GF-D8 (cell line): Measurements from ENCODE around the gene STARD3.

Source experiments
- DNase-seq: peaks from one replicate; lab custom pipeline; 2025; lab: John Stamatoyannopoulos, UW

The STARD3 gene

DNA sequence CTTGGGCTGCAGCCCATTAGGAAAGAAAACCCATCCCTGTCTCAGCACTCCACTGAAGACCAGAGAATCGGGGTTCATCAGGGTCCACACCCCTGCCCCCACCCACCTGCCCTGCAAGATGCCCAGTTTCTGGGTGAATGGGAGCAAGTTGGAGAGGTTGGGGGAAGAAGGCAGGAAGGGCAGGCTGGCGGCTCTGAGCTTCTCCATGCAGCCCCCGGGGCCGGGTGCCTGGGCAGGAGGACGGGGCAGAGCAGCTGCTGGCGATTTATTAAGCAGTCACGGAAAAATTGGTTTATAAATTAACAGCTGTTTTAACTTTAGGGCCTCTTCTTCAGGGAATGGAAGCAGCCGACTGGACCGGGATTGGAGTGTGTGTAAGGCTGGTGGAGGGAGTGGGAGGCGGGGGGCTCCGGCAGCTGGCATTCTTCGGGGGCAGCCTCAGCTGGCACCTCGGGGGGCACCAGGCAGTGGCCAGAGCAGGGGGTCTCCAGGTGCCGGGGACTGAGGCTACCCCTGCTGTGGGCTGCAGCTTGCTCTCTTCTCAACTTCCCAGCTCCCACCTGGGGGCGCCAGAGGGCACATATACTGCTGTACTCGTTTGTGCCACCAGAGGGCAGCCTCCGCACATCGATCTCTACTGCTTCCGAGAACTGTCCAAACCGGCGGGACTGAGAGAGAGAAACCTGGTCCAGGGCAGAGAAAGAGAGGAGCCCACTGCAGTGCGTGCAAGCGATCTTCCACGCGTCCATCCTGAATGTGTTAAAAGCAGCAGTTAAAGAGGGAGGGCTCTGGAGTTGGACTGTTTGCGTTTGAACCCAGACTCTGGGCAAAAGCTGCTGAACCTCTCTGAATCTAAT is 15.2 kb upstream of the STARD3 start:
- peak; percentile 22 for DNase-seq

DNA sequence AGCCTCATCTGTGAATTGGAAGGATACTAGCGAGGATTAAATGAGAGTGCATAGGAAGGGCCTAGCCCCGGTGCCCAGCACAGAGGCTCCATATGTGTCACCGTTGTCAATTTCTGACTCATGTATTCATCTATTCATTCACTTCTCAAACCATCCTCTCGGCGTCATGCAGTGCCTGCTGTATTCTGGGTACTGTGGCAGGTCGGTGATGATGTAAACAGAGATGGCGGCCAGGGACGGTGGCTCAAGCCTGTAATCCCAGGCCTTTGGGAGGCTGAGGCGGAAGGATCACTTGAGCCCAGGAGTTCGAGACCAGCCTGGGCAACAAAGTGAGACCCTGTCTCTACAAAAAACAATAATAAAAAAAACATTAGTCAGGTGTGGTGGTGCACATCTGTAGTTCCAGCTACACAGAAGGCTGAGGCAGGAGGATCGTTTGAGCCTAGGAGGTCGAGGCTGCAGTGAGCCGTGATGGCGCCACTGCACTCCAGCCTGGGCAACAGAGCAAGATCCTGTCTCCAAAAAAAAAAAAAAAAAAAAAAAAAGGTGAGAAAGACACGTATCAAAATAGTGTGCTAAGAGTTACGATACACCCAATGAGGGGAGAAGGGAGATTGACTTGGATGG is 14.5 kb upstream of the STARD3 start:
- DNase-seq: no peak

DNA sequence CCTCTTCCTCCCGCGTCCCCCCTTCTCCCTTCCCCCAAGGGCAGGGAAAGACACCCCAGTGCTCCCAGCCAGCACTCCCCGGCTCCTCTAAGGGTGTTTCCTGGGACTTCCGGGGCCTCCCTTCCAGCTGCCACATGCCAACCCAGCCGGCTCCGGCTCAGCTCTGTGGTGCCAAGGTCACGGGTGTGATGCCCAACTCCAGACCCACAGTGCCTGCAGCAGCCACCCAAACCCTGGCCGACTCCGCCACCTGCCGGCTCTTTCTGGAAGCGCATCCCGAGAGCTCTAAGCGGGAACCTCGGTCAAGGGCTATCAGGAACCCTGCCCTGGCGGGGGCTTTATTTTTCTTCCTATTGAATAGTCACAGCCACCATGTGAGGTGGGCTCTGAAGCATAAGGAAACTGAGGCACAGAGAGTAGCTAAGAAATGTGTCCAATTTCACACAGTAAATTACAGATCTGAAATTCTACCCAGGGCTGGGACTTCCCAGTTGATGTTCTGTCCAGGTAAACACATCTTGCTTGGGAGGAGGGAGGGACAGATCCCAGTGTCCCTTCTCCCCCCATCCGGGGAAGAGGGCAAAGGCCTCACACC is 13.5 kb upstream of the STARD3 start:
- DNase-seq: no peak

DNA sequence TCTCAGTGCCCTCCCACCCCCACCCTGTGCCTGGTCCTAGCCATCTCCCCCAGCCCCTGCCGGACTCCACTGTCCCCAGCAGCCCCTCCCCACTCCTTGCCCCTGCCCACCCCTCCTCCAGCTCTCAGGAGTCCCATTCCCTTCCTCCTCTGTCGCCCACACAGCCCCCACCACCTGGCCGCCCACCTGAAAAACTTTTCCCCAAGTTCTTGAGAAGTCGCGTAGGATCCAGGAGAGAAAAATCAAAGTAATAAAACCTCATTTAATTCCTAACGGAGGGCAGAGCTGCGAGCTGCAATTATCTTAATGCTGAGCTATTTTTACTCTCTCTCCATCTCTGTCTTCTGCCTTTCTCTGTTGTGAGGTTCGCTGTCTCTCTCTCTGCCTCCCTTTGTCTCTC is 12.6 kb upstream of the STARD3 start:
- no peak for DNase-seq

DNA sequence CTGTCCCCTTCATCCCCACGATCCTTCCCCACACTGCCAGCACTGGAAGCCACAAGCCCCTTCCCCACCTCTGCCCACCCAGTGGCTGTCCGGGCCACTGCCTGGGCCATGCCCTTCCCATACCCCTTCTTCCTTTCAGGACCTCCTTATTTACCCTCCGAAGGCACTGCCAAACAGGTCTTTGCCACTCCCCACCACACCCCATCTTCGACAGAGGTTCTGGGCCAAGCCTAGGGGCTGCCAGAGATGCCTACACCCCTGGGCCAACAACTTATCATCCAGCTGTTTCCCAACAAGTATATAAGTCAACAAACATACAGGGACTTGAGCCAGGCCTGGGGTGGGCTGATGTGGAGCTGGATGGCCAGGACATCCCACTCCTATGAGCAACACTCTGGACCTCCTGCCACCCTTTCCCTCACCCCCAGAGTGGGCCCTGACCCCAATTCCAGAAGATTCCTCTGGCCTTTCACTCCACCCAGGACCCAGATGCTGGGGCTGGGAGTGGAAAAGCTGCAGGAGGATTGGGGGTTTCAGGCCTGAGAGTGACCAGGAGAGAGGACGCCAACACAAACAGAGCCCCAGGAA is 11.7 kb upstream of the STARD3 start:
- no peak for DNase-seq

DNA sequence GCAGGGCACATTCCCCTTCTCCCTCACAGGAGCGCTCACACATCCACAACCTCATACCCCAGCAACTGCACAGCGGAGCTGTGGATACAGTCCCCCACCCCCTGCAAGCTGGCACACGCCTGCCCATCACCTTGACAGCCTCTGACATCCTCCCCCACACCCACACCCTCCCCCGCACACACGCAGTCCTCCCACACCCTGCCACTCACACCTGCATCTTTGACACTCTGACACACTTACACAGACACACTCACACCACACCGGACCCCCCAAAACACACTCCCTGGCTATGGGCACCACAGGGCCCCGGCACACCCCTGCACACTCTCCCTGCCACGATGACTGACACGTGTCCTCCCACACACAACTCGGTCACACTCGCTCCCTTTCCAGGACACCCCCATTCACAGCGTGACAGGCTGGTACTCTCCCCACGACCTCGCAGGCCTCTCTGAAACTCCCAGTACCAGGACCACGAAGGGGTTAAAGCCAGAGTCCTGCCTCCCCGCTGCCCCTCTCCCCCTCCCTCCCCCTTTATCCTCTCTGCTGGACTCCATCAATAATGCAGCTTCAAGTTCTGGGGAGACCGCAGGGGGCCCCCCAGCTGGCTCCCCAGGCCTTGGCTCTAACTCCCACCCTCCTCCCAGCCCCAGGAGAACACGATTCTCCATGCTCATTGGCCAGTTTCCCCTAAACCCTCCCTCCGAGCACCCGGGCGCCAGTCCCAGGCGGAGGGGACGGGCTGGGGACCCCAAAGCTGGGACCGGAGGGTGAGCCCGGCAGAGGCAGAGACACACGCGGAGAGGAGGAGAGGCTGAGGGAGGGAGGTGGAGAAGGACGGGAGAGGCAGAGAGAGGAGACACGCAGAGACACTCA is 10.5 kb upstream of the STARD3 start, which contains the start of gene PPP1R1B:
PPP1R1B (plus strand) TSS at position 782 of the 876 bp plus-strand sequence. CDS start 441 bp downstream, outside the sequence.
- DNase-seq: no peak

DNA sequence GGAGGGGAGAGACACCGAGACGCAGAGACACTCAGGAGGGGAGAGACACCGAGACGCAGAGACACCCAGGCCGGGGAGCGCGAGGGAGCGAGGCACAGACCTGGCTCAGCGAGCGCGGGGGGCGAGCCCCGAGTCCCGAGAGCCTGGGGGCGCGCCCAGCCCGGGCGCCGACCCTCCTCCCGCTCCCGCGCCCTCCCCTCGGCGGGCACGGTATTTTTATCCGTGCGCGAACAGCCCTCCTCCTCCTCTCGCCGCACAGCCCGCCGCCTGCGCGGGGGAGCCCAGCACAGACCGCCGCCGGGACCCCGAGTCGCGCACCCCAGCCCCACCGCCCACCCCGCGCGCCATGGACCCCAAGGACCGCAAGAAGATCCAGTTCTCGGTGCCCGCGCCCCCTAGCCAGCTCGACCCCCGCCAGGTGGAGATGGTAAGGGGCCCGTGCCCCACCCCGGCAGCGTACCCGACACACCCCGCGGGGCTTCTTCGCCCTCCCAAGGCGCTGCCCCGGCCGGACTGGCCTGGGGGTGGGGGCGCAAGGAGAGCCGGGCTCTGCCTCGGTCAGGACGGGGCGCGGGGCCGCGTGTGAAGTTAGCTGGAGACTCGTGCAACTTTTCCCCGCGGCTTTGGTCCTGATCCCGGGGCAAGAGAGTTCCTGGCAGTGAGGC is 9.8 kb upstream of the STARD3 start:
- no peak for DNase-seq

DNA sequence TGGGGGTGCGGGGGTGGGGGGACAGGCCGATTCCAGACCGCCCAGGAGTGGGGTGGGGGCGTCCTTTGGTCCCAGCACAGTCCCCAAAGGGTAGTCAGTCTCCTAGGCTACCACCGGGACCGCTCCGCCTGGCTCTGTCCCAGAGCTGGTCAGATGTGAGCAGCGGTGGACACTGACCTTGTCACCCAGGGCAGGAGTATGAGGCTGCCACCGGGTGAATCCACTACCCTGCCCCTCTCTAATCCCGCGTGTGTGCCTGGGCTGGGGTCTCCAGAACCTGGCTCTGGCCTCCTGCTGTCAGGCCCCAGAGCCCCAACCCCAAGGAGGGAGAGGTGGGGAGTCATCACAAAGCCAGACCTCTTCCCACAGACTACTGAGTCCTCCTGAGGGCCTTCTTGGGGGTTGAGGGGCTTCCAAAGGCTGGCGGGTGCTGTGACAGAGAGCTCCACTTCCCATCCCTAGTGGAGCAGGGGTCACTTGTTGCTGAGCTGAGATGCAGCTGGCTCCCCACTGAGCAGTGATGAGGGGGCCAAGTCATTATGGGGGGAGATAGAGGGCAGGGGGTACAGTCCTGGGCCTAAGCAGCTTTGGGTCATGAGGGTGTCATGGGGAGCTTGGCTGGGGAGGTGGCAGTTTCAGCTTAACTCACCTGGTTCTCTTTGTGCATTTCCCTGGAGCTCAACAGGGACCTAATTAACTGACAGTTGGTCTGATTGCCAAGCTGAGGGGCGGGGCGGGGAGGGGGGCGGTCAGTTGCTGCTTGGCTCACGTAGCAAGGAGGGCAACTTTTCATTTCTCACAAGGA is 9.0 kb upstream of the STARD3 start:
- DNase-seq: no peak

DNA sequence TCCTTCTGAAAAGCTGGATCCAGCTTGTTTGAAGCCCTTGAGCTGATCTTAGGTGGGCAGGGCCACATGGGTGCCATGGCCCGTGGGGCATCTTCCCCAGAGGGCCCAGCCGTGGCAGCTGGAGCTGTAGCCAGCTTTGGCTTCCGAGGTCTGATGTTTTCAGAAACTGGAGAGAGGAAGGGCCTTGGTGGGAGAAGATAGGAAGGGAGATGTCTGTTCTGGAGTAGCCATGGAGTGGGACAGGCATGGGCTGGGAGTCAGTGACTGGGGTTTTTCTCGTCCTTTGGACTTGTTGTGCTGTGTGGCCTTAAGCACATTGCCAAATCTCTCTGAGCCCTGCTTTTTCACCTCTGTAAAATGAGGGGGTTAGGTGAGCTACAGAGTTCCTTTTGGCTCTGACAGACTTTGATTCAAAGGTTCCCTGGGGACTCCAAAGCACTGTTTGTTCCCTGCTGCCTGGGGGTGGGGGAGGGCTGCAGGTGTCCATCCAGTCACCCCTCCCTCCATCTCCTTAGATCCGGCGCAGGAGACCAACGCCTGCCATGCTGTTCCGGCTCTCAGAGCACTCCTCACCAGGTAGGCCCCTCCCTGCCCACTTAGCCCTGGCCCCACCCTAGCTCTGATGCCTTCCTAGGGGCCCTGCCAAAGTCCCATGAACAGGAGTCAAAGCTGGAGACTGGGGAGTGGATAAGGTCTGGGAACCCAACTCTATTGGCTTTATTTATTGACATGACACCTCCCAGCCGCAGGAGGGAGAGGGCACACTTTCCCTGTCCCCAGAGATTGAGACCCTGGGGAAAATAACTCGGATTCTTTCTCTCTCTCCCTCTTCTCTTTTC is 8.1 kb upstream of the STARD3 start:
- DNase-seq: no peak

DNA sequence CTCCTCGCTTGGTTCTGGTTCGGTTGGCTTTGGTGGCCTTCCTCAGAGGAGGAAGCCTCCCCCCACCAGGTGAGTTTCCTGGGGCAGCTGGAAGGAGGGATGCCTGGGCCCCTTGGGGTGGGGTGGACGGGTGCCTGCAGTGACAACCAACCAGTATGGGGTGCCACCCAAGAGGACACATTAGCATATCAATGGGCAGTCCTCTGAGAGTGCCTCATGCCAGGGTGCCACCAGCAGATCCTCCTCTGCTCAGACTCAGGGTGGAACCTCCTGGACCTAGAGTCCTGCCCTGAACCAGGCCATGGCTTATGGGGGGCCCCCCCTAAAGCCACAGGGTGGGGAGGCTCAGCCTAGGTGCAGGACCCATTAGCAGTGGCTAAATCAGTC is 7.5 kb upstream of the STARD3 start:
- DNase-seq: no peak

DNA sequence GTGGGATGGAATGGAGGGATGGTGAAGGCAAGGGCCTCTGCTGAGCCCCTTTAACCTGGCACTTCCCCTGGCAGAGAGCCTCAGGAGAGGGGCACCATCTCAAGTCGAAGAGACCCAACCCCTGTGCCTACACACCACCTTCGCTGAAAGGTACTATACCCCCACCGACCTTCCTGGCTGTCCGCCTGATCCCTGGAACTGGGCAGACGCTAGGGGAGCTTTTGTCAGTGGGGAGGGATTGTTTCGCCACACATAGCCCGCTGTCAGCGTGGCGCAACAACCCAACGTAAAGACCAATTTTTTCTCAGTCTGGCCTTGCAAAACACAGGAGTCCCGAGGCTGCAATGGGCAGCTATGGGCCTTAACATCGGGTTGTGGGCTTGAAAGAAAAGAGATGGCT is 7.0 kb upstream of the STARD3 start:
- peak; percentile 68 for DNase-seq

DNA sequence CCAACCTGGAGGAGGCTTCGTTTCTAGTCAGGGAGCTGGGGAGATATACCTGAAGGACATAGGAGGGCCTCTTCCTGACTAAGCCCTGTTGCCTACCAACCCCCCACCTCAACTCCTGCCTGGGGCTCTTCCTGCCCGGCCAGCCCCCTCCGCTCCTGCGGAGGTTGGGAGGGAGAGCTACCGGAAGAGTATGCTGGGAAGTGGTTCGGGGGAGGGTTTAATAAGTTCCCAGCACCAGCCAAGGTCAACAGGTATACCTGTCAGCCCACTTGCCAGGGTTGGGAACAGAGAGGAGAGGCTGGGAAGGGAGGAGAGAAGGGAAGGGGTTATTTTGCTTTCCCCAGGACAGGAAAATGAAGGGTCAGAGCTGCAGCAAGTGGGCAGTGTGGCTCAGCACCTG is 5.5 kb upstream of the STARD3 start:
- DNase-seq: no peak

DNA sequence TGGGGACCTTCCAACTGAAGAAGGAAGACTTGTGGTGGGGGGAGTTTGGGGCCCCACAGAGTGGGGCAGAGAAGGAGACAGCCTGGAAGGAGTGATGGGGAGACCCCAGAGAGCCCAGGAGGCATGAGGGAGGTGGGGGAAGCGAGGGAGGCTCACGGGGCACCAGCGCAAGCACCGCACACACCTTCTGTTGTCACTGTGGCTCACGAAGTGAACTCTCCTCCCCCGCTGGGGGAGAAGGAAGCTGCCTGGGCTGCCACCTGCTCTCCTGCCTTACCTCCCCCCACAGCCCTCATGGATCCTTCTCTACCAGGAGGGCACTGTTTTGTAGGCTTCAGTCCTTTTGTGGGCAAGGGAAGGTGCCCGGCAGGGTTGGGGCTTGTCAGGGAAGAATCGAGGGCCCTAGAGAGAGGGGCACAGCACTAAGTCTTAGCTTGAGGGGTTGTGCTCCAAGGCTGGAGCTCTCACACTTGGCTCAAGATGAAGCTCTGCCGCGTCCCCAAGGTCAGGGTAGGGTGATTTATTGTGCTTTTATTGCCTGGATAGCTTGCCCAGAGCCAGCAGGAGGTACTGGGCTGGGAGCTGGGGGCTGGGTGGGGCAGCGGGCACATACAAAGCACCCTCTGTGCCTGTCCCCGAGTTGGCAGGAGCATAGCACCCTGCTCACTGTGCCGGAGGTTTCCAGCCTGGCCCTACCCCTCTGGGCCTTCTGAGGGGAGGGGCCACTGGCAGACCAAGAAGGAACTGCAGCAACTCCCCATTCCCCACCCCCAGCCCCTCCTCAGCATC is 4.6 kb upstream of the STARD3 start:
- DNase-seq: no peak

DNA sequence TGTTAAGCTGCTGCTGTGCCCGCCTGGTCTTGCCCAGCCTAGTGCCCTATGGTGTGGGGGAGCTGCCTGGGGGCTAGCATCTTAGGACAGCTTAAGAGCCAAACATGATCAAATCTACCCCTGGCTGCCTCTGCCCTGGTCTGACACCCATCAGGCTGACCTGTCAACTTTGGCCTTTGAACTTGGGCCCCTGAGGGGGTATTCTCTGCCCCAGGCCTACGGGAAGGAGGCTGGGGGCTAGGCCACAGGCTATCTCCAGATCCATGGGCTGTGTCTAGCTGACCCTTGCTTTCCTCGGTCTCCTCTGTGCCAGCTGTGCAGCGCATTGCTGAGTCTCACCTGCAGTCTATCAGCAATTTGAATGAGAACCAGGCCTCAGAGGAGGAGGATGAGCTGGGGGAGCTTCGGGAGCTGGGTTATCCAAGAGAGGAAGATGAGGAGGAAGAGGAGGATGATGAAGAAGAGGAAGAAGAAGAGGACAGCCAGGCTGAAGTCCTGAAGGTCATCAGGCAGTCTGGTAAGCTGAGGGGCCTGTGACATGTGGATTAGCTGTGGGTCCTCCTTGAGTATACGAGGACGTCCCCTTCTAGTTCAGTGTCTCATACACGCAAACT is 3.3 kb upstream of the STARD3 start:
- DNase-seq: no peak

DNA sequence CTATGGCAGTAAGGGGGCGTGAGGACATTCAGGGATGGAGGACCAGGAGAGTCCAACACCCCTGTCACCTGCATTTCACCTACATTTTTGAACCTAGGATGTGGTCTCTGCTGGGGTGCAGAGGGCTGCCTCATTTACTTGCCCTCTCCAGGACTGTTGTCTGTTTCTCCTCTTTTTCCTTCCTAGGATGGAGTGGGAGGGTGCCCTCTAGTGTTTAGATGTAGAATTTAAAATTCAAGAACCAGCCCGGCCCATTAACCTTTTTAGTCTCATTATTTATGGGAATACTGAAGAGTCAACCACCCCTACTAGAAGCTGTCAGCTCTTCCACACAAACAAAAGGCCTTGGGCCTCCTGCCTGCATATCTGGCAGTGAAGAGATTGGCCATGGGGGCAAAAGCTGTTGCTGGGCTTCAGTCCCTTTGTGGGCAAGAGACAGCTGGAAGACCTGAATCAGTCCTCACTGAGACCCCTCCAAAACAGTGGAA is 2.5 kb upstream of the STARD3 start:
- DNase-seq: no peak

DNA sequence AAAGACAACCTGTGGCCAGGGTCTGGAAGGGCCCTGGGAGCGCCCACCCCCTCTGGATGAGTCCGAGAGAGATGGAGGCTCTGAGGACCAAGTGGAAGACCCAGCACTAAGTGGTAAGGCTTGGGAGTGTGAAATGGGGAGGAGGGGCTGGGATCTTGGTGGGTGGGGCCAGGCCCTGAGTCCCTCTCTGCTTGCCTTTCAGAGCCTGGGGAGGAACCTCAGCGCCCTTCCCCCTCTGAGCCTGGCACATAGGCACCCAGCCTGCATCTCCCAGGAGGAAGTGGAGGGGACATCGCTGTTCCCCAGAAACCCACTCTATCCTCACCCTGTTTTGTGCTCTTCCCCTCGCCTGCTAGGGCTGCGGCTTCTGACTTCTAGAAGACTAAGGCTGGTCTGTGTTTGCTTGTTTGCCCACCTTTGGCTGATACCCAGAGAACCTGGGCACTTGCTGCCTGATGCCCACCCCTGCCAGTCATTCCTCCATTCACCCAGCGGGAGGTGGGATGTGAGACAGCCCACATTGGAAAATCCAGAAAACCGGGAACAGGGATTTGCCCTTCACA is 1.2 kb upstream of the STARD3 start:
- DNase-seq: no peak

DNA sequence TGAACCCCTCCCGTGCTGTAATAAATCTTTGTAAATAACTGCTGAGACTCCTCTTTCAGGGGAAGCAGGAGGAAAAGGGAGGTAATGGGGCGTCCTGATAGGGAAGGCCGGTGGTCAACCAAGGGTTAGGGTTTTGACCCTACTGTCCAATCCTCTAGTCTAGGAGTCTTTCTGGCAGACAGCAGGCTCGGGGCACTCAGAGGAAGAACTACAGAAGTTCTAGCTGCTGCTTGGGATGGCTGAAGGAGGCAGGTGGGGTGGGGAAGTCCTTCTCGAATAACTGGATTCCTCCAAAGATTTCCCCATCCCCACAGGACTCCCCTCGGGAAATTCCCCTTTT is 387 bp upstream of the STARD3 start:
- no peak for DNase-seq

DNA sequence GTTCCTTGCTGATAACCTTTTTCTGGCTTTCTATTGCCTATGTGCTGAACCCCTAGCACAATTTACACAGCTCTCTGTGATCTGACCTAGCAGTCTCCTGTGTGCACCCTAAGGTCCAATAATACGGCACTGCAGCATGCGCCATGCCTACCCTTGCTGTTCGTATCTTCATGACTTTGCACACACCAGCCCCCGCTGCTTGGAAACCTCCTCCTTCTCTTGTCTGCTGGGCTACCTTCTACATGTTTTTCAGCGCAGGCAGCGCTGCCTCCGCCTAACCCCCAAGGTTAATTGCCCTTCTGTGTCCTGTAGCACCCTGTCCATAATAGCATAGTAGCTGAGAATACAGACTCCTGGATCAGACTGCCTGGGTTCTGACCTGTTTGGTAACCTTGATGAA is 1.4 kb downstream of the STARD3 start:
- no peak for DNase-seq
